RWPE2 (cell line): ENCODE results near the gene KREMEN1.

Source experiments
- ATAC-seq: fragments of 200-7000 bp; cut with Tn5 transposase; 3 replicates; pipeline ENCODE4 v1.9.1; 2021; ENCODE audit warnings: low read depth
- DNase-seq: peaks from one replicate; pipeline ENCODE4 v3.0.0-alpha.2; 2020; ENCODE audit warnings: low spot score
- H3K27ac ChIP-seq: fragments of 450-650 bp; 2 replicates; pipeline ENCODE4 v1.5.1; 2017; ENCODE audit warnings: mild to moderate bottlenecking; ENCODE audit not compliant: poor library complexity, severe bottlenecking
- H3K27me3 ChIP-seq: fragments of 250-450 bp; sonication (Bioruptor Pico); 2 replicates; pipeline ENCODE4 v1.5.1; 2021; ENCODE audit warnings: mild to moderate bottlenecking, moderate library complexity; ENCODE audit not compliant: insufficient read depth, poor library complexity, severe bottlenecking
- H3K36me3 ChIP-seq: fragments of 250-450 bp; sonication (Bioruptor Pico); 2 replicates; pipeline ENCODE4 v1.5.1; 2020; ENCODE audit warnings: low read depth, mild to moderate bottlenecking, moderate library complexity
- H3K4me1 ChIP-seq: fragments of 250-450 bp; sonication (Bioruptor Pico); 2 replicates; pipeline ENCODE4 v1.5.1; 2021; ENCODE audit warnings: mild to moderate bottlenecking, moderate library complexity; ENCODE audit not compliant: insufficient read depth, poor library complexity, severe bottlenecking
- H3K4me3 ChIP-seq: fragments of 250-450 bp; sonication (Bioruptor Pico); 2 replicates; pipeline ENCODE4 v1.5.1; 2021; ENCODE audit warnings: mild to moderate bottlenecking, moderate library complexity; ENCODE audit not compliant: severe bottlenecking
- H3K9me3 ChIP-seq: fragments of 250-450 bp; sonication (Bioruptor Pico); 2 replicates; pipeline ENCODE4 v1.5.1; 2021; ENCODE audit warnings: mild to moderate bottlenecking, moderate library complexity; ENCODE audit not compliant: severe bottlenecking
- CTCF ChIP-seq: fragments of 450-650 bp; IDR thresholded peaks from one replicate; pipeline ENCODE4 v1.5.1; 2017; ENCODE audit warnings: mild to moderate bottlenecking, moderate library complexity; ENCODE audit not compliant: poor library complexity, severe bottlenecking

KREMEN1 gene

GRCh38 chr22:29148036-29148435 is 75.2 kb downstream of the KREMEN1 start:
- no peaks in the 10 kb centered on the region for H3K4me1 ChIP-seq
- no peaks in the 10 kb centered on the region for H3K36me3 ChIP-seq
- H3K9me3 ChIP-seq: no peaks in the 10 kb centered on the region
- no peak for ATAC-seq
- no peak overlapping the region for H3K27ac ChIP-seq
- DNase-seq: no peak
- H3K27me3 ChIP-seq: no peaks in the 10 kb centered on the region
- H3K4me3 ChIP-seq: no peak overlapping the region
- TF ChIP-seq CTCF: no peak

- no peaks in the 10 kb centered on the region for H3K36me3 ChIP-seq
- no peak for TF ChIP-seq CTCF
- ATAC-seq: no peak
Measured at GRCh38 chr22:29148826-29149225, 76.0 kb downstream of the KREMEN1 start.

DNA sequence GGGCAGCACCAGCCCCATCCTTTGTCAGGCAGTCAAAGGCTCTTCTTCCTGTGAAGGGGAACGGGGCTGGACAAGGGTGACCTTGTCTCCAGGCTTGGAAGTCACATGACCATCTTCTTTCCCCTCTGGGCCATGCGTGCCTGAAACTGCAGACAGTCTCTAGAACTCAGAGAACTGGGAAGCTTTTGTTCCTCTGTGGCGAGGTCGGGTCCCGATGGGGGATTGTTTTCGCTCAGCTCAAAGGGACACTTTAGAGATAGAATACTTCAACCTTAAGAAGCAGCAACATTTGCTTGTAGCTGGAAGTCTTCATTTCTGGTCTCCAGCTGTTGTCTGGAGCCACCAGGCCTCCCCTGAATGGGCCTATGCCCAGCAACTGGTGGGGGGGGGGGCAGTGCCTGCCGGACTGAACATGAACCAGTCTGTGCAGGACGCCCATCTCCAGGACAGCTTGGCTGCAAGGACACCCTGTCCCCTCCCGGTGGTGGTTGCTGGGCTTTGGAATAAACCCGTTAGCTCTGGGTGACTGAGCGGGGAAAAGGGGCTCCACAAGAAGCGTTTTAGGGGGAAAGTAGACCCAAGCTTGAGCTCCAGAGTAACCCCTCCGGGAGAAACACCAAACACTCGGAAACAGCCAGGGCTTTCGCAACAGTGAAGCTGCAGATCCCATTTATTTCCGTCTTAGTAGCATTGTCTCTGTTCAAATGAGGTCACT is 77.2 kb downstream of the KREMEN1 start:
- H3K27ac ChIP-seq: no peak overlapping the region
- no peak overlapping the region for H3K4me3 ChIP-seq
- H3K36me3 ChIP-seq: no peaks in the 10 kb centered on the region
- H3K4me1 ChIP-seq: no peaks in the 10 kb centered on the region
- TF ChIP-seq CTCF: no peak
- DNase-seq (no peak), ATAC-seq (no peak)
- no peaks in the 10 kb centered on the region for H3K27me3 ChIP-seq
- H3K9me3 ChIP-seq: no peaks in the 10 kb centered on the region

More at GRCh38 chr22:29148826-29149225, 76.0 kb downstream of the KREMEN1 start:
- no peak for DNase-seq
- no peaks in the 10 kb centered on the region for H3K4me1 ChIP-seq
- H3K27ac ChIP-seq: no peak overlapping the region
- no peak overlapping the region for H3K4me3 ChIP-seq
- no peaks in the 10 kb centered on the region for H3K27me3 ChIP-seq
- no peaks in the 10 kb centered on the region for H3K9me3 ChIP-seq

- no peak for TF ChIP-seq CTCF
- Histone ChIP-seq H3K27ac (no peak overlapping the region), H3K36me3 (no peaks in the 10 kb centered on the region), H3K4me3 (no peak overlapping the region), H3K4me1 (no peaks in the 10 kb centered on the region), H3K9me3 (no peaks in the 10 kb centered on the region), H3K27me3 (no peaks in the 10 kb centered on the region)
- ATAC-seq (no peak), DNase-seq (no peak)
Measured at GRCh38 chr22:29150701-29151100, 77.9 kb downstream of the KREMEN1 start.

- no peak for ATAC-seq
- TF ChIP-seq CTCF: no peak
- no peaks in the 10 kb centered on the region for H3K4me1 ChIP-seq
- H3K9me3 ChIP-seq: no peaks in the 10 kb centered on the region
- no peak for DNase-seq
- H3K27ac ChIP-seq: no peak overlapping the region
- no peaks in the 10 kb centered on the region for H3K27me3 ChIP-seq
- H3K4me3 ChIP-seq: no peak overlapping the region
- no peaks in the 10 kb centered on the region for H3K36me3 ChIP-seq
Measured at GRCh38 chr22:29151316-29151715, 78.5 kb downstream of the KREMEN1 start.
